OCI-LY7 (cell line): ENCODE measurements around the gene ICE1.

Source experiments
- EZH2phosphoT487 ChIP-seq: fragments of 200-600 bp; sonication (generic); IDR thresholded peaks from 2 replicates; pipeline ENCODE4 v1.6.1; 2018; ENCODE audit warnings: low read depth, borderline replicate concordance, mild to moderate bottlenecking, mixed run types, antibody characterized with exemption, low read length, moderate library complexity, mixed read lengths
- TF ChIP-seq, protein P1 (sequence below): fragments of 200-600 bp; sonication (generic); conservative IDR thresholded peaks from 2 replicates; pipeline ENCODE4 v1.5.1; 2014; ENCODE audit warnings: mild to moderate bottlenecking, antibody characterized with exemption, low read length, moderate library complexity, mixed read lengths

DNA sequence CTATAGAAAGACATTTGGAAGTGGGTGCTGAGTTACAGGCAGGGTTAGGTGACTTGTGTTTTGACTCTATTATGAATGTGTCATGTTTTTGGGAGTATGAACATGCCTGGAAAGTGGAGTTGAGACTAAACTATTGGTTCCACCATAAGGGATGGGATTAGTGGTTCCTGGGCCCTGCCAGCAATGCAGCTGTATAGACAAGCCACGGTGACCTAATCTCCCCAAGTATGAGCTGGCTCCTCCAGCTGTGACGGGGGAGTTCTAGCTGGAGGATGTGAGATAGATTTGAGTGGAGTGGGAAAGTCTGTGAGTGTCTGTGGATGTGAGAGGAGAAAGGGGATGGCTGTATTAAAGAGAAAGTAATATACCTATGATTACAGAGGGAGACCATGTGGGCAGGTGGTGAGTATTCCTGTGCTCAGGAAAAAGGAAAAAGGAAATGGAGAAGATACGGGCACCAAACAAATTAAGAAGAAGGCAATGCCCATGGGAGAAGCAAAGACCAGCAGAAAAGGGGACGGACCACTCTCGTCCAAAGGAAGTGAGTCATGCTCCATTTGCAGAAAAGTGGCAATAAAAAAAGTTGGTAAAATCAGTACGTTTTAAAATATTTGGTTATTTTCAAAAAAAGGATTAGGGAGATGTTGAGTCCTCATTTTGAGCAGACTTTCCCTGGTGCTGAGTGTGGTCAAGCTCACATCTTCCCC, 48.3 kb upstream of the ICE1 start:
- TF ChIP-seq, protein P1, sequence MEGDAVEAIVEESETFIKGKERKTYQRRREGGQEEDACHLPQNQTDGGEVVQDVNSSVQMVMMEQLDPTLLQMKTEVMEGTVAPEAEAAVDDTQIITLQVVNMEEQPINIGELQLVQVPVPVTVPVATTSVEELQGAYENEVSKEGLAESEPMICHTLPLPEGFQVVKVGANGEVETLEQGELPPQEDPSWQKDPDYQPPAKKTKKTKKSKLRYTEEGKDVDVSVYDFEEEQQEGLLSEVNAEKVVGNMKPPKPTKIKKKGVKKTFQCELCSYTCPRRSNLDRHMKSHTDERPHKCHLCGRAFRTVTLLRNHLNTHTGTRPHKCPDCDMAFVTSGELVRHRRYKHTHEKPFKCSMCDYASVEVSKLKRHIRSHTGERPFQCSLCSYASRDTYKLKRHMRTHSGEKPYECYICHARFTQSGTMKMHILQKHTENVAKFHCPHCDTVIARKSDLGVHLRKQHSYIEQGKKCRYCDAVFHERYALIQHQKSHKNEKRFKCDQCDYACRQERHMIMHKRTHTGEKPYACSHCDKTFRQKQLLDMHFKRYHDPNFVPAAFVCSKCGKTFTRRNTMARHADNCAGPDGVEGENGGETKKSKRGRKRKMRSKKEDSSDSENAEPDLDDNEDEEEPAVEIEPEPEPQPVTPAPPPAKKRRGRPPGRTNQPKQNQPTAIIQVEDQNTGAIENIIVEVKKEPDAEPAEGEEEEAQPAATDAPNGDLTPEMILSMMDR, result no peak
- TF ChIP-seq EZH2phosphoT487, result no peak
